ENCODE measurements around the gene GDF10. TPM values are rescaled to one million over a fixed set of nuclear protein-coding genes. Genes with fewer than 3 reads are reported as not detected.

The GDF10 gene
- total RNA-seq, 1 experiment from 2014 or later = 0.20 TPM

- no peak overlapping the region for H4K5ac ChIP-seq (ENCODE audit: insufficient read length, low read depth, low read length)
- H4K8ac ChIP-seq (replicated peaks; ENCODE audit: insufficient read length, low read depth, low read length) = no peak overlapping the region
- peaks cover 10% of the 10 kb centered on the region for H3K27me3 Mint-ChIP-seq (ENCODE audit: low read depth)
- H2AFZ ChIP-seq (ENCODE audit: low read length) = no peak overlapping the region
- no peaks in the 10 kb centered on the region for H3K9me3 ChIP-seq (ENCODE audit: control insufficient read depth, low read depth, low read length)
- no peak overlapping the region for H3K56ac ChIP-seq (ENCODE audit: insufficient read length, low read depth, low read length)
- no peak overlapping the region for H3T11ph ChIP-seq (ENCODE audit: low read length)
- H4K20me1 ChIP-seq (ENCODE audit: control insufficient read depth, insufficient read depth, insufficient read length) = no peaks in the 10 kb centered on the region
- no peak overlapping the region for H2BK15ac ChIP-seq (ENCODE audit: low read depth, low read length)
- no peak overlapping the region for H2BK20ac ChIP-seq (ENCODE audit: low read depth, low read length, poor library complexity, severe bottlenecking)
- H3K36me3 Mint-ChIP-seq (ENCODE audit: insufficient read depth in 1 of 3, low read depth in 3 of 3) = no peaks in the 10 kb centered on the region; a peak in 1 of 7 replicates
- no peaks in the 10 kb centered on the region for H3K23me2 ChIP-seq (ENCODE audit: insufficient read length, low read depth, low read length, poor library complexity, severe bottlenecking)
- no peak overlapping the region for H3K27ac ChIP-seq (ENCODE audit: insufficient read length, low read depth, low read length)
- no CpG with 5 or more reads among the region's 9 CpGs for WGBS (ENCODE audit: extremely low coverage, insufficient read length, low lambda C conversion rate)
- H4K91ac ChIP-seq (ENCODE audit: insufficient read length, low read depth, low read length) = no peak overlapping the region
- H3K4me2 ChIP-seq (ENCODE audit: insufficient read depth, insufficient read length, low read length) = no peak overlapping the region
- no peak overlapping the region for H3K18ac ChIP-seq (ENCODE audit: insufficient read length, low read depth, low read length)
- no peaks in the 10 kb centered on the region for H3K4me1 ChIP-seq (ENCODE audit: insufficient read depth, low read length)
- DNase-seq = no peak
- no peaks in the 10 kb centered on the region for H3K79me2 ChIP-seq (ENCODE audit: insufficient read depth, low read length)
- H3K4ac ChIP-seq (ENCODE audit: low read depth, low read length) = no peak overlapping the region
- no peaks in the 10 kb centered on the region for H3K79me1 ChIP-seq (ENCODE audit: insufficient read depth, low read depth, low read length, poor library complexity, severe bottlenecking)
- H2BK5ac ChIP-seq (ENCODE audit: insufficient read length, low read length) = no peak overlapping the region
- no peak overlapping the region for H2AK5ac ChIP-seq (ENCODE audit: insufficient read length, low read length)
- H3K23ac ChIP-seq (ENCODE audit: insufficient read length, low read depth, low read length) = no peak overlapping the region
- H3K9me3 Mint-ChIP-seq = no peaks in the 10 kb centered on the region
- no peak overlapping the region for H3K14ac ChIP-seq (ENCODE audit: insufficient read depth, low read length)
- H2BK120ac ChIP-seq (ENCODE audit: low read depth, low read length, poor library complexity, severe bottlenecking) = no peak overlapping the region
- H3K4me3 Mint-ChIP-seq = no peak overlapping the region
- H2BK12ac ChIP-seq (ENCODE audit: insufficient read length, low read depth, low read length) = no peak overlapping the region
- H3K27ac Mint-ChIP-seq = peak overlapping the region in 1 of 3 experiments; percentile 15; a peak in 1 of 7 replicates
- H3K4me1 Mint-ChIP-seq = 0 out of 4 replicates have a peak, but pooled peaks cover 0 to 4% of the 10 kb centered on the region in 2 experiments
- no peaks in the 10 kb centered on the region for H3K27me3 ChIP-seq (ENCODE audit: insufficient read depth, low read length)
- TF ChIP-seq CTCF (conservative IDR thresholded peaks at IDR 0.05) = no peak
- no peak overlapping the region for H3K9ac ChIP-seq (ENCODE audit: extremely low read depth, insufficient read length, low read length)
Measured at GRCh38 chr10:47283101-47283630, 16.8 kb upstream of the GDF10 start.
